ENCODE results near the gene FGFRL1. TPM values are rescaled to one million over a fixed set of nuclear protein-coding genes. Genes with fewer than 3 reads are reported as not detected.

Gene FGFRL1
- total RNA-seq = 14.2 and 14.7 TPM in 2 replicates

- no peak for TF ChIP-seq CTCF (IDR thresholded peaks at IDR 0.05; ENCODE audit: insufficient read depth, low read length, severe bottlenecking)
- H3K36me3 ChIP-seq (ENCODE audit: control insufficient read depth, insufficient read depth, low read length) = peaks cover 2% of the 10 kb centered on the region
- no peak for FAIRE-seq
- H3K4me3 ChIP-seq (ENCODE audit: low read depth, low read length) = peak within 1 kb of the TSS; percentile 60
- peak; percentile 50 for DNase-seq (ENCODE audit: low read depth)
- H3K27me3 ChIP-seq (ENCODE audit: control insufficient read depth, insufficient read depth, low read length) = peaks cover 9% of the 10 kb centered on the region
These were observed at the start of gene FGFRL1 for GRCh38 chr4:1011022-1011665. TSS of gene FGFRL1 (plus strand) at chr4:1011626. CDS start at chr4:1012486, 860 bp downstream.

- FAIRE-seq (no peak), DNase-seq (ENCODE audit: low read depth) (no peak)
- TF ChIP-seq CTCF (IDR thresholded peaks at IDR 0.05; ENCODE audit: insufficient read depth, low read length, severe bottlenecking) = no peak
- Histone ChIP-seq H3K36me3 (ENCODE audit: control insufficient read depth, insufficient read depth, low read length) (peaks cover 22% of the 10 kb centered on the region), H3K4me3 (ENCODE audit: low read depth, low read length) (no peak overlapping the region), H3K27me3 (ENCODE audit: control insufficient read depth, insufficient read depth, low read length) (no peaks in the 10 kb centered on the region)
These were observed 48.9 kb upstream of the FGFRL1 start for GRCh38 chr4:962231-963208.

GRCh38 chr4:963276-964225 lies 47.9 kb upstream of the FGFRL1 start:
- no peak for DNase-seq (ENCODE audit: low read depth)
- Histone ChIP-seq H3K4me3 (ENCODE audit: low read depth, low read length) (no peak overlapping the region), H3K27me3 (ENCODE audit: control insufficient read depth, insufficient read depth, low read length) (no peaks in the 10 kb centered on the region), H3K36me3 (ENCODE audit: control insufficient read depth, insufficient read depth, low read length) (peaks cover 23% of the 10 kb centered on the region)
- FAIRE-seq = no peak
- TF ChIP-seq CTCF (IDR thresholded peaks at IDR 0.05; ENCODE audit: insufficient read depth, low read length, severe bottlenecking) = no peak

GRCh38 chr4:964346-965025 lies 46.9 kb upstream of the FGFRL1 start:
- TF ChIP-seq CTCF (IDR thresholded peaks at IDR 0.05; ENCODE audit: insufficient read depth, low read length, severe bottlenecking) = no peak
- H3K27me3 ChIP-seq (ENCODE audit: control insufficient read depth, insufficient read depth, low read length) = no peaks in the 10 kb centered on the region
- peaks cover 21% of the 10 kb centered on the region for H3K36me3 ChIP-seq (ENCODE audit: control insufficient read depth, insufficient read depth, low read length)
- no peak for FAIRE-seq
- H3K4me3 ChIP-seq (ENCODE audit: low read depth, low read length) = no peak overlapping the region
- DNase-seq (ENCODE audit: low read depth) = no peak
